ENCODE results near the gene RAB6B. TPM values are rescaled to one million over a fixed set of nuclear protein-coding genes. Genes with fewer than 3 reads are reported as not detected.

RAB6B gene
- total RNA-seq, 1 experiment from 2014 or later, result 14.1 TPM

DNA sequence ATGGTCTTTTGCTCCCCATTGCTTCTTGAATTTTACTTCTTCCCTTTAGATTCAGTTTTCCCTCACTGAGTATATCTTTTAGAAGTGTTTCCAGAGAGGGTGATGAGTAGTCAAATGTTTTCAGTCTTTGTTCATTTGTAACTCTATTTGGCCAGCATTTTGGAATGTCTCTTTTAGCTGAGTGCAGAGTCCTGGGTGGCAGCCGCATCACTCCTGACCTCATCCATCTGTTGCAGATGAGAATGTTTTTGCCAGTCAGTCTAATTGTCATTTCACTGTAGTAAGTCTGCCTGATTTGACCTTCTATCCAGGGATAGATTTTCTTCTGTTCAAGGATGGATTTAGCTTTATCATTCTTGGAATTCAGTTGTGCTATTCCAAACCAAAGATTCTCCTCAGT lies 82.8 kb downstream of the RAB6B start:
- Histone ChIP-seq H3K4me1 (ENCODE audit: control insufficient read depth in 1 of 2, insufficient read depth in 2 of 2, low read length in 2 of 2) (no peaks in the 10 kb centered on the region), H4K20me1 (ENCODE audit: insufficient read depth) (no peaks in the 10 kb centered on the region), H3K27me3 (ENCODE audit: insufficient read depth, low read length) (no peaks in the 10 kb centered on the region), H3K4me2 (ENCODE audit: low read length) (no peak overlapping the region), H3K36me3 (ENCODE audit: control insufficient read depth in 1 of 2, insufficient read depth in 2 of 2, low read length in 2 of 2) (peaks cover 30 to 35% of the 10 kb centered on the region in 2 experiments; a peak in 3 of 4 replicates), H2AFZ (ENCODE audit: low read depth, low read length, poor library complexity, severe bottlenecking) (no peak overlapping the region), H3K27ac (ENCODE audit: low read depth, low read length) (no peak overlapping the region), H3K9me2 (ENCODE audit: insufficient read depth) (no peaks in the 10 kb centered on the region), H3K9me3 (ENCODE audit: control insufficient read depth in 1 of 2, insufficient read depth in 1 of 2, low read depth in 1 of 2, low read length in 2 of 2) (no peaks in the 10 kb centered on the region), H3K4me3 (replicated peaks in 1 of 2; ENCODE audit: low read depth in 1 of 2, low read length in 2 of 2) (no peak overlapping the region), H3K9ac (ENCODE audit: low read length) (no peak overlapping the region), H3K79me2 (ENCODE audit: insufficient read depth, low read length) (peaks cover 13% of the 10 kb centered on the region)
- ChIA-PET RAD21 (ENCODE audit: low non-redundant PET in 1 of 2, low total read pairs in 2 of 2, uncharacterized antibody in 2 of 2, unreplicated experiment in 2 of 2) (no interaction called here), CTCF (no interaction called here), POLR2A (no interaction called here)
- intact Hi-C loops (cut with micrococcal nuclease), result loop anchor here (10.0 kb wide), 1 partner anchor 662 kb away; no protein-coding TSS in a partner anchor
- no TSS peak for BruUV-seq (replicated peaks)
- TF ChIP-seq POLR2AphosphoS5 (IDR thresholded peaks at IDR 0.05; ENCODE audit: low read depth, low read length) (no peak), CEBPB (IDR thresholded peaks at IDR 0.05; ENCODE audit: low read depth) (no peak), ZFX (IDR thresholded peaks at IDR 0.05) (no peak), EGR1 (IDR thresholded peaks at IDR 0.05; ENCODE audit: low read depth) (no peak), YY1 (IDR thresholded peaks at IDR 0.05; ENCODE audit: extremely low read depth, insufficient replicate concordance, low read depth, low read length) (no peak), REST (IDR thresholded peaks at IDR 0.05; ENCODE audit: low read depth) (no peak), ZBTB33 (IDR thresholded peaks at IDR 0.05; ENCODE audit: extremely low read depth, insufficient replicate concordance, low read length) (no peak), TCF7L2 (IDR thresholded peaks at IDR 0.05; ENCODE audit: borderline replicate concordance, extremely low read depth, insufficient read depth, insufficient read length) (no peak), RAD21 (IDR thresholded peaks at IDR 0.05; ENCODE audit: low read depth) (no peak)
- DNase-seq (ENCODE audit: low read depth, low spot score), result no peak
- ATAC-seq, result no peak

Measured in HCT116 (cell line).